GM12875 (cell line): Measurements from ENCODE around the gene RSRP1.
A peak's percentile ranks its signal among the peaks of the same experiment; 100 is the strongest.
"Not testable (repeated sequence)": the region's sequence is repeated elsewhere in the genome, so short reads cannot be mapped to it uniquely, and the experiment has no call there.

ENCODE experiments used
- H3K4me3 ChIP-seq: one replicate; pipeline ENCODE4 v1.5.1; 2011; ENCODE audit warnings: low read depth, low read length, control low read depth
- TF ChIP-seq, protein P1 (sequence below): IDR thresholded peaks from 2 replicates; pipeline ENCODE4 v1.5.1; 2011; ENCODE audit warnings: low read depth, mild to moderate bottlenecking, control low read depth, inconsistent platforms, low read length, moderate library complexity, borderline replicate concordance; ENCODE audit not compliant: insufficient read depth

Gene RSRP1, protein sequence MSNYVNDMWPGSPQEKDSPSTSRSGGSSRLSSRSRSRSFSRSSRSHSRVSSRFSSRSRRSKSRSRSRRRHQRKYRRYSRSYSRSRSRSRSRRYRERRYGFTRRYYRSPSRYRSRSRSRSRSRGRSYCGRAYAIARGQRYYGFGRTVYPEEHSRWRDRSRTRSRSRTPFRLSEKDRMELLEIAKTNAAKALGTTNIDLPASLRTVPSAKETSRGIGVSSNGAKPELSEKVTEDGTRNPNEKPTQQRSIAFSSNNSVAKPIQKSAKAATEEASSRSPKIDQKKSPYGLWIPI

DNA sequence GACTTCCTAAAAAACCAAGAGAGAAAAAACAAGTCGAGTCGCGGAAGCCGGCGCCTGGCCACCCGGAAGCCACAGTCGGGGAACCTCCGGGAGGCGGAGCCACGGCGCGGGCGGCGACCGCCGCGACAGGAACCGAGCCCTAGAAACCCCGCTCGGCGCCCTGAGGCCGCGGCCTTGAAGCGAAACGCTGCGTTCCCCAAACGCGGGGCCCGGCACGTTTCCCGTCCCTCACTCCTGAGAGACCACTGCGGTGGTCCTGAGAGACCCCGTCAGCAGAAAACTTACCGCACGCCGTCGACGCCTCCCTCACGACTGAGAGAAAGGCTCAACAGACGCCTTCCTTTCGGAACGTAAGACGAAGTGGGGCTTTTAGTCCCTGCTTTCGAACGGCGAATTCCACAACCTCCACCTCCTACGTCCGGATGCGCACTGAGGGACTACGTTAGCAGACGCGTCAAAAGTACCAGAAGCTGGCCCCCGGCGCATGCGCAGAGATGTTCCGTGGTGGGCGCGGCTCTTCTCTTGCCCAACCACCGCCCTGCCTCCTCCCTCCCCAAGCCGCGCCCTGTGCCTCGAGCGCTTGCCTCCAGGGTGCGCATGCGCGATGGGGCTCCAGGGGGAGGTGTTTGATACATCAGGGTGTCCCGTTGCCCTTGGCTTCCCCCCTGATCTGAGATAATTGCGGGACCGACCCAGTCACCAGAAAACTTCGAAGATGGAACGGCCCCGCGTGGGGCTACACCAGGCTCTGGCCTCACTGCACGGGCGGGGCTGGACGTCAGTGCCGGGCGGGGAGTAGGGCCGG, at the start of gene RSRP1:
TSS of gene RSRP1 (minus strand) at position 431 of the 805 bp plus-strand sequence. CDS start 491 bp downstream, outside the sequence.
- peak within 1 kb of the TSS; percentile 90 for H3K4me3 ChIP-seq
- TF ChIP-seq, protein P1, sequence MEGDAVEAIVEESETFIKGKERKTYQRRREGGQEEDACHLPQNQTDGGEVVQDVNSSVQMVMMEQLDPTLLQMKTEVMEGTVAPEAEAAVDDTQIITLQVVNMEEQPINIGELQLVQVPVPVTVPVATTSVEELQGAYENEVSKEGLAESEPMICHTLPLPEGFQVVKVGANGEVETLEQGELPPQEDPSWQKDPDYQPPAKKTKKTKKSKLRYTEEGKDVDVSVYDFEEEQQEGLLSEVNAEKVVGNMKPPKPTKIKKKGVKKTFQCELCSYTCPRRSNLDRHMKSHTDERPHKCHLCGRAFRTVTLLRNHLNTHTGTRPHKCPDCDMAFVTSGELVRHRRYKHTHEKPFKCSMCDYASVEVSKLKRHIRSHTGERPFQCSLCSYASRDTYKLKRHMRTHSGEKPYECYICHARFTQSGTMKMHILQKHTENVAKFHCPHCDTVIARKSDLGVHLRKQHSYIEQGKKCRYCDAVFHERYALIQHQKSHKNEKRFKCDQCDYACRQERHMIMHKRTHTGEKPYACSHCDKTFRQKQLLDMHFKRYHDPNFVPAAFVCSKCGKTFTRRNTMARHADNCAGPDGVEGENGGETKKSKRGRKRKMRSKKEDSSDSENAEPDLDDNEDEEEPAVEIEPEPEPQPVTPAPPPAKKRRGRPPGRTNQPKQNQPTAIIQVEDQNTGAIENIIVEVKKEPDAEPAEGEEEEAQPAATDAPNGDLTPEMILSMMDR = no peak

- not testable (repeated sequence) for H3K4me3 ChIP-seq
These were observed 49.2 kb upstream of the RSRP1 start for GRCh38 chr1:25296501-25296900.

GRCh38 chr1:25294889-25295826, 47.9 kb upstream of the RSRP1 start:
- H3K4me3 ChIP-seq = not testable (repeated sequence)

DNA sequence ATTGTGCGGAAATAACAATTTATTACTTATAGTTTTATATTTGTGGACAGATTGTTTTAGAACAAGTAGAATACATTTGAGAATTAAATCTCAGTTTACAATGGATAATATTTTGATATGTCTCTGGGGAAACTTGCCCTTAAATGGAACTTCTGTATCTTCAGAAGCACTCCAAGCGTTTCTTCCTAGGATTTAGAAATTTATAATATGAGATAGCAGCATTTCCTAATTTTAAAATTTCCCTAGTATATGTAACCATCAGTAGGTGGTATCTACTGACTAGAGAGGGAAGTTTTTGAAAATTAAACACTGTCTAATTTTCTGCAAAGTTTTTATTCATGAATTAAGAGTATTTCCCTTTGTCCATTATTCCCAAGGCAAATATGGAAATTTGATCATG, 46.2 kb upstream of the RSRP1 start:
- not testable (repeated sequence) for H3K4me3 ChIP-seq

DNA sequence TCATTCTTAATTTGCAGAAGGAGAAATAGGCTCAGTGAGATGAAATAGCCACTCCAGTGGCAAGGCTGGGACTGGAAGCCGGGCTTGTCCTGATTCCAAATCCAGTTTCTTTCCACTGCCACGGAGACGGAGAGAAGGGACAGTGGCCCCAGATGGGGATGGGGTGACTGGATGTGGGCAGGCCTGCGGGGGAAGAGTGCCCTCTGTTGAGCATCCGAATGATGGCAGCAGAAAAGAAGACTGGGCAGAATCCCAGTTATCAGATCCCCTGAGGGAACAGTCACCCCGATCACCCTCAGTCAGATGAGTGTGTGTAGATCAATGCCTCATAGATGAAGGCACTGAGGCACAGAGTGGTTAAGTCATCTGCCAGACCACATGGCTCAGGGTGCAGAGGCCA, 42.8 kb upstream of the RSRP1 start:
- H3K4me3 ChIP-seq = not testable (repeated sequence)
- TF ChIP-seq, protein P1 = peak; percentile 16; the same call in 1 of the 2 replicates

DNA sequence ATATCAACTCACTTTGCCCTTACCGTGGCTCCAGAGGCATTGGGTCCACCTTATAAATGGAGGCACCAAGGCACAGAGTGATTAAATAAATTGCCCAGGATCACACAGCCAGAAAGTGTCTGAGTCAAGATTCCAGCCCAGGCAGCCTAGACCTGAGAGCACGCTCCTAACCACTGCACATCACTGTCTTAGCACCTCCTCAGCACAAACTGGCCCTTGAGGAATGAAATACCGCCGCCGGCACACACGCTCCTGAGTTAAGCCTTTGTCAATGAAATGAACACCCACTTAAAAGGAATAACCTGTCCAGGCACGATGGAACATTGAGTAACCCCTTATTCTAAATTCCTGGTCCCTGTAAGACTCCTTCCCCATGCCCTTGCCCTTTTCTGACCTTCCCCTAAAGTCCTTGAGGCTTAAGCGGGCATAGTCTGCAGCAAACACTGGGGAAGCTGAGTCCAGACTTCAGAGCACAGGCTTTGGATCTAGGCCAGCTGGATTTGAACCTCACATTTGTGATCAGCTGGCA, 41.4 kb upstream of the RSRP1 start:
- H3K4me3 ChIP-seq = not testable (repeated sequence)

DNA sequence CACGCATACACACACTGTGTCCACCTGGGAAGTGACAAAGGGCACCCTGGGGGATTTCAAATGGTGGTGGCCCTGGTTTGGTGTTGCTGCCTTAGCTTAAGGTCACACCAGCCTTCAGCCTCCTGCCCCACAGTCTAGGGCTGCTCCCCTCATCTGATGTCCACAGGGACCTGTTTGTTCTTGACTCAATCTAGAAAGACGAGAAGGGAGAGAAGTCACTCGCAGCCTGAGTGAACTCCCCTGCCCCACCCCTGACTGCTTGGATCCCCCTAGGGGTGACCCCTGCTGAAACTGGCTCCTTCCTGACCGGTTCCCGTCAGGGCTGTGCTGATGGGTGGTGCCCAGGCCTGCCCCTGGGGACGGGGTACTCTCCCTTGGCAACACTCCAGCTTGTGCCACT, 39.9 kb upstream of the RSRP1 start:
- H3K4me3 ChIP-seq = not testable (repeated sequence)

DNA sequence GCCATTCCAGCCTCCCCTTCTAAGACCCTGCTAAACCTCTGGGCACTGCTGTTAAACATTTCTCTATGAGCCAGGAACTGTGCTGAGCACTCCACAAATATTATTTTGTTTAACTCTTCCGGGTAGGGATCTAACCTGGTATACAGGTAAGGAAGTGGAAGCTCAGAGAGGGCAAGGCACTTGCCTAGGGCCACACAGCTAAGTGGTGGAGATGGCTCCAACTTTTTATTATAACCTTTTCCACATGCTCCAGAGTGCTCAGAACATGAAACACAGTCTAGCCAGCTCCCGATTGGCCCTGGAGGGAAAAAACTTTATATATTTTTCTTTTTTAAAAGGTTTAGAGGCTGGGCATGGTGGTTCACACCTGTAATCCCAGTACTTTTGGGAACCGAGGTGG, 38.6 kb upstream of the RSRP1 start:
- H3K4me3 ChIP-seq = not testable (repeated sequence)

DNA sequence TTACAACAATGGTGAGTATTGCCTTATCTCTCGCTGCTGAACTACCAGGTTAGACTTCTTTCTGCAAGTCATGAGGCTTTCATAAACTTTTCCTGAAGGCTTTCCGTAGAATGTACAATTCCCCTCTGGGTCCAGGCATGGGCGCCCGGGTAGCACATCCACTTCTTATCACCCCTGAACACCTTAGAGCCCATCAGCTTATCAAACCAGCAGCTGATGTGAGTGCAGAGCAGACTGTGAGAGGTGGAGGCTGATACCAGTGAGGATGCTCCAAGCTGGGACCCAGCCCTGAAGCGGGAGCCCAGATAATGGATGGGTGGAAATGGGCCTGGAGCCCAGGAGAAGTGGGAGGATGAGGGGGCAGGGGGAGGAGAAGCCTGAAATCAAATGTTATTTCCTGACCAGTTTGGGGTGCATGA, 32.4 kb upstream of the RSRP1 start:
- H3K4me3 ChIP-seq = not testable (repeated sequence)

- not testable (repeated sequence) for H3K4me3 ChIP-seq
These were observed 31.5 kb upstream of the RSRP1 start for GRCh38 chr1:25278790-25279189.

DNA sequence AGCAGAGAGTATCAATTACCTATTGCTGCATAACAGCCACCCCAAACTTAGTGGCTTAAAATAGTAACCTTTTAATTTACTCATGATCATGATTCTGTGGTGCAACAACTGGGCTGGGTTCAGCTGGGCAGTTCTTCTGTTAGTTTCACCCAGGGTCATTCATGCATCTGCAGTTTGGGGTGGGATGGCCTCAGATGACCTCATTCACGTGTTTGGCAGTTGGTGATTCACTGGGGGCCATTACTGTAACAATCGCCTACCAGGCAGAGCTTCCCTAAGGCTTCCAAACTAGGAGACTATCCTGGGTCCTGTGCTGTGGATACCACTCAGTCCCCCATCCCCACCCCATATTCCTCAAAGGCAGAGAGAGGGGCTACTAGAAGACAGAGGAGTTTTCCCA, 31.1 kb upstream of the RSRP1 start:
- not testable (repeated sequence) for H3K4me3 ChIP-seq

DNA sequence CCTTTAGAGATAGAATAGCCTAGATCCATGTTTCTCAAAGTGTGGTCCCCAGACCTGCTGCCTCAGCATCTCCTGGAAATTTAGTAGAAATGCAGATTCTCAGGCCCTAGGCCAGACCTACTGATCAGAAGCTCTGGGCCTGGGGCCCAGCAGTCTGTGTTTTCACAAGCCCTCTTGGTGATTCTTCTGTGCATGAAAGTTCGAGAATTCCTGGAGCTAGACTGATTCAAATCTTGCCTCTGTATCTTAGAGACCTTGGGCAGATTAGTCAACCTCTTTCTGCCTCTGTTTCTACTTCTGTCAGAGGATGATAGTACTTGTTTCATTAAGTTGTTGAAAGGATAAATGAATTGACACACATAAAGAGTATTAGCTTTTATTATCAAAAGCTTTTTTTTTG, 30.0 kb upstream of the RSRP1 start:
- not testable (repeated sequence) for H3K4me3 ChIP-seq

DNA sequence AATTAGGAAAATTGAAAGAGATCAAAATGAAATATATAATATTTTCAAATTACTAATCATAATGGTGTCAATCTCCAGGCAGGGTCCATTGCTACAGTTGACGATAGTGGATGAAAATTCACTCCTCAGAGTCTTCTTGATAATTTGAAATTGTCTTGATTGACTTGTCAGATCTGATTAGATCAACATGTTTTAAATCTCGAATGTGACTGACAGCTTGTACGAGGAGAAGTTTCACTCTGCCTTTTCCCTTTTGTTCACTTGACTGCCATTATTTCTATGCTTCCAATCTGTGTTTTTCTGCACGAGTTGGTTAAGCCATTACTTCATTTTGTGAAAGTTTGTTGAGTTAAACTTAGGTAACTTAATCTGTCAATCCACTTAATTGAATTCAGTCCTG, 28.4 kb upstream of the RSRP1 start:
- not testable (repeated sequence) for H3K4me3 ChIP-seq

- H3K4me3 ChIP-seq = not testable (repeated sequence)
These were observed 25.0 kb upstream of the RSRP1 start, which contains the start of gene RHD for GRCh38 chr1:25272238-25272637. RHD (plus strand) TSS chr1:25272509; CDS start chr1:25272548, 39 bp downstream.

GRCh38 chr1:25268143-25268760, 21.0 kb upstream of the RSRP1 start:
- H3K4me3 ChIP-seq = peak overlapping the region; percentile 45

DNA sequence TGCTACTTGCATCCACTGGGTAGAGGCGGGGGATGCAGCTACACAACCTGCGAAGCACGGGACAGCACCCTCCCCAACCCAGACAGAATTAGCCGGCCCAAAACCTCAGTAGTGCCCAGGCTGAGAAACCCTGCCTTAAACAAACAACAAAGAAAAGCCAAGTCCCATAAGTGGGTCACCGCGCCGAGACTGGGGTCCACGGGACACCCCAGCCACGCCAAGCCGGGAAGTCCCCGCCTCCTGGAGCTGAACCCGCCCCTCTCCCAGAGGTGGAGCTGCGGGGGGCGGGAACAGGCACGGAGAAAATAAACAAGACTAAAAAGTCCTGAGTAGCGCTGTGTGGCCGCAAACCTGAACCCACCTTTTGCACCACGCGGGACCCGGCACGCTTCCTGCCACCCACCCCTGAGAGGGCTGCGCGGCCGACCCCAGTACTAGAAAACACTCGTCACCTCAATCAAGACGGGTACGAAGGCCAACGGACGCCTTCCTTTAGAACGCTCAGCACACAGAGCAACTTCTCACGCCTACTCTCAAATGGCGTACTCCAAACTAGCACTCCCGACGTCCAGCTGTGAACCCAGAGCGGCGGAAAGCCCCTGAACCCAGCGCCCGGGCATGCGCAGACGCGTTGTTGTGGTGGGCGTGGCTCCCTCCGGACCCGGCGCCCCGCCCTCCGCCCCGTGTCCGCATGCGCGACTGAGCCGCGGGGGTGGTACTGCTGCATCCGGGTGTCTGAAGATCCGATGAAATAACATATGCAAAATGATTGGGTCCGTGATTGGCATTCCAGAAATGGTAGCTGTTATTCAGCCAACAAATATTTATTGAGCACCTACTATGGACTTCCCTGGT, 20.3 kb upstream of the RSRP1 start:
- peak overlapping the region; percentile 57 for H3K4me3 ChIP-seq
